HG03558 (cell line): ENCODE data around the gene LCE3B.
"Not testable (repeated sequence)": the region's sequence is repeated elsewhere in the genome, so short reads cannot be mapped to it uniquely, and the experiment has no call there.

Experiments used
- ATAC-seq: cut with Tn5 transposase; IDR thresholded peaks from one replicate; pipeline ENCODE4 v1.9.1; 2021; ENCODE audit warnings: moderate number of reproducible peaks; ENCODE audit not compliant: unreplicated experiment; ENCODE audit errors: extremely low read depth

LCE3B gene, protein sequence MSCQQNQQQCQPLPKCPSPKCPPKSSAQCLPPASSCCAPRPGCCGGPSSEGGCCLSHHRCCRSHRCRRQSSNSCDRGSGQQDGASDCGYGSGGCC

DNA sequence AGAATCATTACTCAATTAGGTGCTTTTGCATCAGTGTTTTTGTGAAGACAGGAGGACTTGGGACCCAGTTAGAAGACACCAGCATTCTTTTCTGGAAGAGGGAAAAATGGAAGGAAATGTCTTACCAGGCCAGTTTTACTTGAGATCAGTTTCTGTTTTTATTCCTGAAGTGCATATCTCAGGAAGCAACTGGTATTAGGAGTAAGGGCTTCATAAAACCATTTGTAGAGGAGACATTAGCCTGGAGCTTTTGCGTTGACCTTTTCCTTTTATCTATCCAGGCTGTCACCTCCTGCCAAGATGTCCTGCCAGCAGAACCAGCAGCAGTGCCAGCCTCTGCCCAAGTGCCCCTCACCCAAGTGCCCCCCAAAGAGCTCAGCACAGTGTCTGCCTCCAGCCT lies at the start of gene LCE3B:
Gene LCE3B (plus strand): TSS at position 301 of the 400 bp plus-strand sequence. CDS start 0 bp downstream, at position 301.
- no peak for ATAC-seq

DNA sequence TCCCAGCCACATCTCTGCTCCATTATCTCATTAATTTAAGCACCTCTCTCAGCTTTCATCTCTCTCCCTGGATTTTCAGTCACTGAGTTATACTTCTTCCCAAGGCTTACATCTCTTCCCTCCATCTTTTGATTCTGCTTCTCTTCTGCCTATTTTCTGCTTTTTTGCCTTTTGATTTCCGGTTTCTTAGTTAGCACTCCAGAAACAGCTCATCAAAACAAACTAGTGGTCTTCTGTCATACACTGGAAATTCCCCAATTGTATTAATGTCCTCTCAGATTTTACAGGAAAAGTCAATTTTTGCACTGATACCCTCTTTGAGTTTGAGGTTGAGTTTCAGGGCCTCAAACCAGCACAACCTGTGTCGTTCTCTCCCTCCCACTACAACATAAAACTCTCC lies 48.5 kb upstream of the LCE3B start:
- ATAC-seq = no peak

DNA sequence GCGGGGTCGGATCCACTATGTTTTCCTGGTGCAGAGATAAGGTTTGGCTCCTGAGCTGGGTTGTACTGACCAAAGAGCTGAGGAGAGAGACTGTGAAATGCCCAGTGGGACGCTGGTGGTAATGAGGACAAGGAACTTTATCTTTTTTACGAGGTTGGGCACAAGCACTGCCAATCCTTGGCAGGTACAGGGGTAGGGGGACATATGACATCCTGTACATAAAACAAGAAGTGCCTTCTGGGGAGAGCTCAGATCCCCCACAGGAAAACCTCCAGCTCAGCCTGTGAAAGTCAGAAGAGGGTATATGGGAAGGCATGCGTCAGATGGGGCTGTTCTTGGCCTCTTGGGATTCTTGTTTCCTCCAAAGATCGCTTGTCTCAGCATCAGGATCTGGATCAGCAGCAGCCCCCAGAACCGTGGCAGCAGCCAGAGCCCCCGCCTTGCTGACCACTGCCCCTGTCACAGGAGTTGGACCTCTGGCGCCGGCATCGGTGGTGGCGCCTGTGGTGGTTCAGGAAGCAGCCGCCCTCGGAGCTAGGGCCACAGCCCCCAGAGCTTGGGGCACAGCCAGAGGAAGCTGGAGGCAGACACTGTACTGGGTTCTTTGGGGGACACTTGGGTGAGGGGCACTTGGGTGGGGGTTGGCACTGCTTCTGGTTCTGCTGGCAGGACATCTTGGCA lies 47.9 kb upstream of the LCE3B start:
- no peak for ATAC-seq

GRCh38 chr1:152566681-152567080 lies 46.9 kb upstream of the LCE3B start, which contains the start of gene LCE3E:
LCE3E (minus strand) TSS chr1:152566780; CDS start chr1:152566208, 572 bp downstream.
- ATAC-seq = no peak

- ATAC-seq = no peak
These were observed 36.4 kb upstream of the LCE3B start for GRCh38 chr1:152577168-152577567.

DNA sequence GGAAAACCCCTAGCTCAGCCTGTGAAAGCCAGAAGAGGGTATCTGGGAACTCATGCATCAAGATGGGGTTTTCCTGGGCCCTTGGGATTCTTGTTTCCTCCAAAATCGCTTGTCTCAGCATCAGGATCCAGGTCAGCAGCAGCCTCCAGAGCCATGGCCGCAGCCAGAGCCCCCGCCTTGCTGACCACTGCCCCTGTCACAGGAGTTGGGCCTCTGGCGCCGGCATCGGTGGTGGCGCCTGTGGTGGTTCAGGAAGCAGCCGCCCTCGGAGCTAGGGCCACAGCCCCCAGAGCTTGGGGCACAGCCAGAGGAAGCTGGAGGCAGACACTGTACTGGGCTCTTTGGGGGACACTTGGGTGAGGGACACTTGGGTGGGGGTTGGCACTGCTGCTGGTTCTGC lies 34.1 kb upstream of the LCE3B start:
- ATAC-seq = not testable (repeated sequence)

DNA sequence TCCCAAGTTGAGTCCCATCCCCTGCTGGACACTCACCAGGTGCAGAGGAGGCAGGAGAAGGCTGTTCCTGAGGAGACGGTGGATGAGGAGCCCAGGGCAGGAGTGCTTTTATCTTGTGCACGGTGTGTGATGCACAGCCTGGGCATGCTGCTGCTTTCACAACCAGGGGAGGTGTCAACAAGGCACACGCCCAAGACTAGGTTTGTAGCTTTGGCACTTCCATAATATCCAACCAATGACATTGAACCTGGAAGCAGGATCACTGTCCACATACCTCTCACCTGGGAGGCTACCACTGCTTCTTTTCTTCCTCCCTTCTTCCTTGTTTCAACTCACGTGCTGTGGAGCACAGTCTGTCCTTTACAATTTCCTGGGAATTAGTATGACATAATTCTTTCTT lies 33.2 kb upstream of the LCE3B start, which contains the start of gene LCE3D:
Gene LCE3D (minus strand): TSS at position 84 of the 400 bp plus-strand sequence. CDS start 580 bp downstream, outside the sequence.
- ATAC-seq = no peak

DNA sequence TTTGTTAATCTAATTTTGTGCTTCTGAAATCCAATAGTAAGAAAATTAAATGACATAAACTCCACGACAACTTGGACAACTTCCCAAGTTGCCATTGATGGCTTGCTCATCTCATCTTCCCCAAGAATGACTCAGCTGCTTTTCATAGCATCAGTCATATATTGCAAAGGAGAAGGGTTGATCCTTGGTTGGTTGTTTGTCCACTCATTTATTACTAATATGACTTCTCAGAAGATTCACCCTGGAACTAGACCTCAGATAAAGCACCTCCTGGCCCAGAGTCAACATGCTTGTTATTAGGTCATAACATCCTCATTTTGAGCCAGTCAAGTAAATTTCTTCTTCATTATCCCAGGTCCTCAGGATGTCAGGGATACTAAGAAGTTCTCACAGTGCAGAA lies 31.0 kb upstream of the LCE3B start:
- ATAC-seq = no peak

DNA sequence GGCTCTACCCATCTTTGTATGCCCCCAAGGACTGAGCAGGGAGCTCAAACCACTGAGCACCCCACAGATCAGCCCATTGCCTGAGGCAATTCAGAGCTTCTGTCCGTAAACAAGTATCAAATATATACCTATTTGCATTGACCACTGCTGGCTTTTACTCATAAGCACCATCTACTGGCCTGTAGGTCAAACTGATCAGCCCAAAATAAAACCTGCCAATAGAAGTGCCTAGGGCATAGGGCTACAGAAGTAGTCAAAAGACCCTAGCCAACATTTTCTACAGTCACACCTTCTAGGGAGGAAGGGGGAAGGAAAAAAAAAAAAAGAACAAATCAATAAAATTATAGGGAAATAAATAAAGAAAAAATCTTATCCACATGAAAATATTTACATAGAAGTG lies 28.0 kb upstream of the LCE3B start:
- ATAC-seq = no peak

- no peak for ATAC-seq
These were observed 16.6 kb upstream of the LCE3B start for GRCh38 chr1:152596986-152597385.

- no peak for ATAC-seq
These were observed 13.7 kb upstream of the LCE3B start, which contains the start of gene LCE3C for GRCh38 chr1:152599934-152600333. LCE3C (plus strand) TSS chr1:152600234; CDS start chr1:152600732, 498 bp downstream.

DNA sequence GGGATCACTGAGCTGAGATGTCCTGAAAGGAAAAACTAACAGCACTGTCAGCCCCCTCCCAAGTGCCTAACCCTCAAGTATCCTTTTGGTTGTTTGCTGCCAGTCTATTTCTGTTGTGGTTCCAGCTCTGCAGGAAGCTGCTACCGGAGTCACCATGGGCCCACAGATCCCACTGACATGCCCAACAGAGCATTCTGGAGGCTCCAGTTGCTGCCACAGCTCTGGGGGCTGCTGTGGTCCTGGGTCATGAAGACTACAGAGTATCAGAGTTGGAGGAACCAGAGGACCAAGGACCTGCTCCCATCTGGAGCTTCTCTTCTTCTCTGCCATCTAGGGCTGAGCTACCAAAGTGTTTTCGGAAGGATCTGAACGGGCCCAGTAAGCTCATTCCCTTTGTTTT lies 8.4 kb downstream of the LCE3B start:
- ATAC-seq = no peak

DNA sequence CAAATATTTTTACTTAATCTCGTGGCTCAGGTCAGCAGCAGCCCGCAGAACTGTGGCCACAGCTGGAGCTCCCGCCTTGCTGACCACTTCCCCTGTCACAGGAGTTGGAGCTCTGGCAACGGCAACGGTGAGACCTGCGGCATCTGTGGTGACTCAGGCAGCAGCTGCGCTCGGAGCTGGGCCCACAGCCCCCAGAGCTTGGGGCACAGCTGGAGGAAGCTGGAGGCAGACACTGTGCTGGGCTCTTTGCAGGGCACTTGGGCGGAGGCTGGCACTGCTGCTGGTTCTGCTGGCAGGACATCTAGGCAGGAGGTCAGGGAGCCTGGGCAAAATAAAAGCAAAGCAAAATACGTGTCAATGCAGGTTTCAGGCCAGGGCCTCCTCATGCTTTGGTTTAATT lies 9.2 kb downstream of the LCE3B start, which contains the start of gene LCE3A:
Gene LCE3A (minus strand): TSS at position 301 of the 400 bp plus-strand sequence. CDS start 0 bp downstream, at position 301.
- ATAC-seq = no peak

DNA sequence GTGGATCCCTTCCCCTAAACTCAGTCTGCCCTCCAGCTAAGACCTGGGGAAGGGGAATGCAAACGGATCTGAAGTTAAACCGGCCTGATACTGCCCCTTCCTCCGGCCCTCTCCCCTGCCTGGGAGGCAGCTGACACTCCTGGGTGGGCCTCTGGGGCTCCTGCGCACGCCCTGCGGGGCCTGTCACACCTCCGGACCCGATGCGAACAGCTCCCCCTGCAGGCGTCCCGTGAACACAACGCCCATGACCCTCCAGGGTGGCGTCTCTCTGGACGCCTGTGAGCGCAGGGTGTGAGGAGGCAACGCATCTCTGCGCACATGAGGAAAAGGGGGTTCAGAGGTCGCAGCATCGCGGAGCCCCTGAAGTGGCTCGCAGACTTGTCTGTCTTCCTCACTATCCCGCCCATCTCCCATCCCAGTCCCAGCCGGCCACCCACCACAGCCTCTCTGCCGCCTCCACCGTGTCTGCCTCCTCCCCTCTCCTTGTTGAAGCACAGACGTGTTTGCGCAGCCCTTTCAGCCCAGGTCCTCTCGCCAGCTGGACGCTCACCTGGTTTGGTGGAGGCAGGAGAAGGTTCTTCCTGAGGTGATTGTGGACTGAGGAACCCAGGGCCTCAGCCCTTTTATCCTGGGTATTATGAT lies 9.7 kb downstream of the LCE3B start:
- no peak for ATAC-seq

- no peak for ATAC-seq
These were observed 13.1 kb downstream of the LCE3B start for GRCh38 chr1:152626744-152627143.

DNA sequence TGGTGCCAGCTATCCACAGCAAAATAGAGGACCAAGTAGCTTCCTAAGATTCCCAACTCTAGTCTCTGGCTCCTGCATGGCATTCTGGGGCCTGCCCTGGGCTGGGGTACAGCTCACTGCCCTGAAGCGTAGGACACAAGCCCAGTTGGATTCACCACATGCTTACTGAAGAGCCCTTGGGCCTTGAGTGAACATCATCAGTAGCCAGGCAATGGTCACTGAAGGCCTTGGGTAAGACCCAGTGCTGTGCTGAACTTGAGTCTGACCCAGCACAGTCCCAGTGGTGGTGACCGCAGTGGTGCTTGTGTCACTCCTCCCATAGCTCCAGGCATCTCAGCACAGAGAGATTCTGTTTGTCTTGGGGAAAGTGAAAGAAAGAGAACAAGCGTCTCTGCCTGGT lies 17.0 kb downstream of the LCE3B start:
- no peak for ATAC-seq

- ATAC-seq = no peak
These were observed 26.7 kb downstream of the LCE3B start for GRCh38 chr1:152640351-152640750.

DNA sequence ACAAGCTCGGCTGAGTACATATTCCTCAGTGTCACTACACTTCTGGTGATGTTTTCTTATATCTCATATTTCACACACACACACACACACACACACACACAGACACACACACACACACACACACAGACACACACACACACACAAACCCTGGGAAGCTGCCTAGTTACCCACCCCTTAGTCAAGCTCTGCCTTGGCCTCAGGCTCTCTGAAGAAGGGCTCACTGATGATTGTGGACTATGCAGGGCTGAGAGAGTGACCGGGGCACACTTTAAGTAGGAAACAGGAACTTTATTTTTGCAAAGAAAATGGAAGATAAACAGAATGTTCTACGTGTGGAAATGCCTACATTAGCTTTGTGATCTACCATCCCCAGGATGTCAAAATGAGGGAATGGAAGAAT lies 30.3 kb downstream of the LCE3B start:
- no peak for ATAC-seq

DNA sequence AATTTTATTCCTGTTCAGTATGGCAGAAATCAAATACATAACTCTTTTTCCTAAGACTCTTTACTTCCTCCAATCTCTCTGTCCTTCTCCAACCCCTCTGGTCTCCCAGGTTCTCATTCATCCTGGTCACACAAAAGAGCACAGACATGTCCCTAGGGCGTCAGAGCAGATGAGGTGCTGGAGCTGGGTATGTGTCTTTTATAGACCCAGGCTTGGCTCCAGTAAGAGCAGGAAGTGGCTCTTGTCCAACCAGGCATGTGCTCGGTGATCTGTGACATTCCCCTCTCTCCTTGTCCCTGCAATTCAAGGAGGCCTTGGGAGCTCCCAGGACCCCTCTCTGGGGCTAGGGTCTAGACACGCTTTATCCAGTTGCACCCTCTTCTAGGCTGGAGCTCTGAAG lies 31.5 kb downstream of the LCE3B start:
- ATAC-seq = no peak

- ATAC-seq = no peak
These were observed 33.0 kb downstream of the LCE3B start for GRCh38 chr1:152646656-152647055.

- ATAC-seq = no peak
These were observed 40.5 kb downstream of the LCE3B start for GRCh38 chr1:152654110-152654509.
